Activated CD4-positive, alpha-beta T cell treated with anti-CD3 and anti-CD28 coated beads, Interleukin-2, amount 50 U/mL, for 24 hours (primary cell): ENCODE measurements around the gene ATF7IP.
"Not testable (repeated sequence)": the region's sequence is repeated elsewhere in the genome, so short reads cannot be mapped to it uniquely, and the experiment has no call there.

Source experiments
- DNase-seq, 2 donors: peaks; one replicate each; pipeline ENCODE4 v3.0.0-alpha.2; 2020; ENCODE audit warnings: low read depth in 1 of 2, low spot score in 1 of 2

The ATF7IP gene

DNA sequence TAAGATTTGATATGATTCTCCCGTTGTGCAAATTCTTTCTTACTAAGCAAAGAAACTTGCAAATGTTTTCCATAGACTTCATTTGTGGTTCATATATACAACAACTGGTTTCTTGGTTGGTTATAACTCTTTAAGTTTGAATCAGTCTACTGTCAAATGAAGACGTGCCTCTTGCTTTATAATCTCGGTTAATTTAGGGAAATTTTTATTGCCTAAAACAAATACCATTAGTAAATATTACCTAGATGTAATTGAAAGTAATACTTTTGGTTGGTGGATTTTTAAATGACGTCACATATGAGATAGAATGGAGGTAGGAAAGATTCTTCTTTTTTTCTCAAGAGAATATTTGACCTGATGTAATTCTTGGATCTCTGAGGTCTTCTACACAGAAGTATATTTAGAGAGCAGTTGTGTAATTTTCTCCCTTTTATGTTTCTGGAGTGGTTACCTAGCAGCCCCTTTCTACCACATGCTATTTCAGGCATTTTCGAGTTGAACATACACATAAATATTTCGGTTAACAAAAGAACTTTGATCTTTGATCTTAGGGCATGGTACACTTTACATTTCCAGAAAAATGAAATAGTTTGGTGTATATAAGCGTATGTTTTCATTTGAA is 1.7 kb downstream of the ATF7IP start:
- DNase-seq = no peak

DNA sequence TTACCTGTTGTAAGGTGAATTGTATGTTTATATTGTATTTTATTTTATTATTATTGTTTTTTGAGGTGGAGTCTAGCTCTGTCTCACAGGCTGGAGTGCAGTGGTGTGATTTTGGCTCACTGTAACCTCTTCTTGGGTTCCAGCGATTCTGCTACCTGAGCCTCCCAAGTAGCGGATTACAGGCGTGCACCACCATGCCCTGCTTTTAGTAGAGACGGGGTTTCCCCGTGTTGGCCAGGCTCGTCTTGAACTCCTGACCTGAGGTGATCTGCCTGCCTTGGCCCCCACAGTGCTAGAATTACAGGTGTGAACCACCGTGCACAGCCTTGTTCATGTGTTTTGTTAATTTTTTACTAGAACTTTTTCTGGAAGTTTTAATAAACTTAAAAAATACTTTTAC is 3.8 kb downstream of the ATF7IP start:
- no peak for DNase-seq

DNA sequence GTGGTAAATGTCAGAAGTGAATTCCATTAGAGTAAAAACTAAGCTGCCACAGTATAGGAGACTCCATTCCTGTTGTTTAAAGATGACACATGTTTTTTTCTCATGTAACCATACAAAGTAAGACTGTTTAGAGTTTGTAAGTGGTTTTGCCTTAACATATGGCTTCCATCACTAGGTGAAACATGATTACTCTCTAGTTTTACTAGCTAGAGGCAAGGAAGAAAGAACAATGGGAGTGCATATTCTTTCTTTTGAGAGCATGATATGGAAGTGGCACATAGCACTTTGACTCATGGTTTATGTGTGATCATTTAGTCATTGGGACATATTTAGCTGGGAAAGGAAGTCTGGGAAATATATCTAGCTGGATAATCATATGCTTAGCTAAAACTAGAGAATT is 7.7 kb downstream of the ATF7IP start:
- DNase-seq = no peak

DNA sequence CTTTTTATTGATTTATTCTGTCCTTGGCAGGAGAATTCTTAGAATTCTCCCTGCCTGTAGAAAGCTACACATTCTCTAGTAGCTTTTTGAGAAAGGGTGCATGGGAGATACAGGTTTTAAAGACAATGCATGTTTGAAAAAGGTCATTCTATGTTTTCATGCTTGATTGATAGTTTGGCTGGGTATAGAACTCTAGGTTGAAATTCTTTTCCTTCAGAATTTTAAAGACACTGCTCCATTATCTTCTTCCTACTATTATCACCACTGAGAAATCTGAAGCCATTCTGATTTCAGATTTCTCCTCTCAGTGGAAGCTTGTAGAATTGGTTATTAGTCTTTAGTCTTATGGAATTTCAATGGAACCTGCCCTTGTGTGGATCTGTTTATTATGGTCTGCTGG is 14.0 kb downstream of the ATF7IP start:
- DNase-seq = no peak

DNA sequence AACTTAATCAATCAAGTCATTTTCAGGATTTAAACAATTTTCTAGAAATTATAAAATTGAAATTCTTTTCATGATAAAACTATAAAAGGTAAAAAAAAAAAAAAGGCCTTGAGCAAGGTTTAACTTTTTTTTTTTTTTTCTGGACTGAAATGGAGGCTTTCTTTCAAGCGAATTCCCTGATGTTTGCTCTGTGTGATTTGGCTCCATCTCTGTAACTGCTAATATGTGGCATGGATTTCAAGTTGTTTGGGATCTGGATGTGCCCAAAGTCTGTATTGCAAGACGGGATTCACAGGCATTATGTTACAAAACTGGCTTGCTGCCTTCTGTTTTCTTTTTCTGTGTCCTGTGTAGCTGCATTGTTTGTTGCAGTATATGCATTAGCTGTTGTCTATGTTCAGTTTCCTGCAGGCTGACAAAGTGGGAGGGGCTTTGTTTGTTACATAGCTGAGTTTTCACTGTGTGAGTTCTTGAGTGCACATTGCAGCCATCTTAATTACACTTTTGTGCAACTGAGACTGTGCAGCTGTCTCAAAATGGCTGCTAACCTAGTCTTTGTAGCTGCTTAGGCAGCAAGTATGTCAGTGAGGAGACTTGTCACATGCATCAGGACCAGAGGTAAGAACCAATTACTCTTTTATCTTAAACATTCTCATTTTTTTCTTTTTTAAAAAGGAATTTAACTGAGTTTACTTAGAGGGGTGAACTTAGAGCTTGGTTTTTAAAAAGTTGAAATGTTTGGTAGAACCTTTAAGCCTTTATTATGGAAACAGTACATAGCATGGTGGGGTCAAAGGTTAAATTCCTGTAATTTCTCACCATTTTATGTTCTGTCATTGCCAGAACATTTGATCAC is 19.5 kb downstream of the ATF7IP start:
- peak; percentile 22 to 55 for DNase-seq

GRCh38 chr12:14387219-14387871 is 21.9 kb downstream of the ATF7IP start:
- no peak for DNase-seq

GRCh38 chr12:14390449-14390848 is 25.0 kb downstream of the ATF7IP start:
- DNase-seq = no peak

DNA sequence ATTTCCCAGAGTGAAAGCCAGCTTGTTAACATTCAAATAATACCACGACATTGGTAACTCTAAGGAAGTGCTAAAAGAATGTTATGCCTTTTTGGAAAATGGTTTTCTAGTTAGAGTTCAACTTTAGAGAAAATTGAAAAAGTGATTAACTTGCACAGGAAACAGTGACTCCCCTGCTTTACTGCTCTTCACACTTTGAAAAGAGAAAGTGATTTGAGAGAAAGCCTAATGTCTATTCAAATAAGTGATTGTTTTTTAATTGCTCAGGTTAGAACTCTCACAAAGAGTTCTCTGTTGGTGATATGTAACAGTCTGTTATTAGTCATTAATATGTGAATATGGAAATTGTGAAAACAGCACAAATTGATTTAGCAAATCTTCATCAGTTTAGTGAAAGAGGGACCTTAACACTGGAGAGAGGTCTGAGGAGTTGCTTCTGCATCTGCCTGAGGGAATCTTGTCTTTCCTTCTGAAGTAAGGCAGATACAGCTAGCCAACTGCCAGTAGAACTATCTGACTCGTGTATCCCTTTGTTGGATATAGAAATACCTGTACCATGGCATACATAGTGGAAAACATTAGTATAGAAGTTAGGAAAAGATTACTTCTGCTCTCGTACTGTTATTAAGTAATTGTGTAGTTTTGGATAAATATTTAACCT is 25.5 kb downstream of the ATF7IP start:
- DNase-seq = no peak

GRCh38 chr12:14393751-14394150 is 28.3 kb downstream of the ATF7IP start:
- no peak for DNase-seq

DNA sequence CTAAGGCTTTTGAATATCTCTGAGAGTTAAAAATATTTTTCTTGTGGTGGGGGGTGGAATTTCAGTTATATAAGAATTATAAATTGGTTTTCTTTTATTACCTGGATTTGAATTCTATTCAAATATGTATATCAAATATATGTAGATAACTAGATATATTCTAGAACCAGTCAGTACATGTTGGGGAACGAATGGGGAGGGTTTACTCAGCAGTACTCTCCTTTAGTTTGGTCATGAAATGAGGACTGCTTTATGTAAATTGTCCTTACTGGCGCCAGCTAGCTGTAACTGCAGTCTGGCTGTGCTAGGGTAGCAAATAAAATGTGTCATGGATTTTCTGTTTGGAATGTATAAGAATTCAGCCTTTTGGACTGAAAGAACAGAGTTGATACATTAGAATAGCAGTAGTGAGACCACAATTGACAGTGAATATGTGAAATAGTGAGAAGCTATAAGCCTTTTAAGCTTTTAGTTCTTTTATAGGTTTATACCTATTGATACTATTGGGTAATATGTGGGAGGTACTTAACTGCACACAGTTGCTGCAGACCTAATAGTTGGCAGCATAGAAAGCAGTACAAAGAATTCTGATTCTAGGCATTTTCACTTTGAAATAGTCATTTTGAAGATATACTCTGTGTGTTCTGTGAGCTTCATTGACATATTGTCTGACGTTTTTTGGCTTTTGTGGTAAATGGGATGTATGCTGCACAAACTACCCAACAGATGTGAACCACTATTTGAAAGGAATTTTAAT is 29.0 kb downstream of the ATF7IP start:
- no peak for DNase-seq

DNA sequence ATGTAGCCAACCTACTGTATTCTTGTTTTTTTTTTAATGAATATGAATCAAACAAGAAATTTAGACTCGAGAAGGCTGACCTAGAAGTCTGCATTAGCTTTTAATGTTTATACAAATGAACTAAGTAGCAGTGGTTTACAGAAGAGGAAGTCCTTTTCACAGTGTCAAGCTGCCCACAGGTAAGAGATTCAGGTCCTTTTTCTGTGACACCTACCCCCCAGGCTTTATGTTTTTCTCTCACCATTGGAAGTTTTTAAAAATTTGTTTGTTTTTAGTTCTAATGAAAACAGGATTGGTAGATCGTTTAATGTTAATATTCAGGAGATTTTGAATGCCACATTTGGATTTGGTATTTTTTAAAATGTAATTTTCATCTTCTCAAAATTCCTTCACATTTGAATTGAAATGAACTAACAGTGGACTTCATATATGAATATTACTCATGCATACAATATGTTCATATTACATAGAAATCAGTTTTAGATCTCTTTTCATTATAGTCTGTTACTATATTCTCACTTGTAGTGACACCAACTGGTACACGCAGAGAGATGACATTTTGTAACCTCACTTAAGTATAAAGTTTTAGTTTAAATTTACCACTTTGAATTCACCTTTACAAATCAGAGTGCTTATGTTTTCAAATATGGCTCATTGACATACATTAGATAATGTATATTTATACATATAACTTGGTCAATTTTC is 29.7 kb downstream of the ATF7IP start:
- no peak for DNase-seq

DNA sequence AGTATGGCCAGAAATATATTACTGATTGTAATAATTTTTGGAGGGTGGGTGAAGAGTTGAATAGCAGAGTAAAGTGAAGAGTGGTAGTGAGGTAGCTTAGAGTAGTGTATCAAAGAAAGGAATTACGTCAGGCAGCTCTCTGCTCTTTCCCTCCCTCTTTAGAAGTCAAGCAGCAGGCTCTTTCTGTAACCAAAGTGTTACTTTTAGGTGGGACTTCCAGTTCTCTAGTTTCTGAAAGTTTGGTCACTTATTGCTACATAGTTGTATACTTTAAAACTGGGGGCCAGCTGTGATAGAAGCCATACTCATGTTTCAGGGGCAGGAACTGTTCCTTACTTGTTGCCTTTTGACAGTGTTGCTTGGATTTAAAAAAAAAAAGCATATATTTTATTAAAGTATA is 30.6 kb downstream of the ATF7IP start:
- no peak for DNase-seq

GRCh38 chr12:14399871-14400270 is 34.4 kb downstream of the ATF7IP start:
- no peak for DNase-seq

DNA sequence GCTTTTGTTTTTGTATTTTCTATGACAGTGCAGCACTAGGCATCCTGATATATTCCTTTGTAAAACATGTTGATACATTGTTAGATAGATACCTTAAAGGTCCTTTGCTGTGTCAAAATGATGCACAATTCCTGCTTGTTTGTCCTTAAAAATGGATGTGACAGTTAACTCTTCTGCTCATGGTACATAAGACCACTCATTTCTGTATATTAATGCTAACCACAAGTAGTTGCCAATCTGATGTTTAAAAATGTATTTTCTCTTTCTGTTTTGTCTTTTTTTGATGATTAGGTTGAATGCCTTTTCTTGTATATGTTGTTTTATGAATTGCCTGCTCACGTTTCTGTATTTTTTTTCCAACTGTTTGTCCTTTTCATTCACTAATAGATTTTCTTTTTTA is 35.1 kb downstream of the ATF7IP start:
- DNase-seq = no peak

DNA sequence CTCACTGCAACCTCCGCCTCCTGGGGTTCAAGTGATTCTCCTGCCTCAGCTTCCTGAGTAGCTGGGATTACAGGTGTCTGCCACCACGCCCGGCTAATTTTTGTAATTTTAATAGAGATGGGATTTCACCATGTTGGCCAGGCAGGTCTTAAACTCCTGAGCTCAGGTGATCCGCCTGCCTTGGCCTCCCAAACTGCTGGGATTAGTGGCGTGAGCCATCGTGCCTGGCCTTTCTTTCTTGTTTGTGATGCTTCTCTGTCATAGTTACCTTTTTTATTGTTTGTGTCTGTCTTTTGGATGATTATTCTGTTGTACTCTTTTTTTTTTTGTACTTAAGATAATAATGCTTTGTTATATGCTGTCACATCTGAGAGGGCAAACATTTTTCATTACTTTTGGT is 35.8 kb downstream of the ATF7IP start:
- DNase-seq = not testable (repeated sequence)

DNA sequence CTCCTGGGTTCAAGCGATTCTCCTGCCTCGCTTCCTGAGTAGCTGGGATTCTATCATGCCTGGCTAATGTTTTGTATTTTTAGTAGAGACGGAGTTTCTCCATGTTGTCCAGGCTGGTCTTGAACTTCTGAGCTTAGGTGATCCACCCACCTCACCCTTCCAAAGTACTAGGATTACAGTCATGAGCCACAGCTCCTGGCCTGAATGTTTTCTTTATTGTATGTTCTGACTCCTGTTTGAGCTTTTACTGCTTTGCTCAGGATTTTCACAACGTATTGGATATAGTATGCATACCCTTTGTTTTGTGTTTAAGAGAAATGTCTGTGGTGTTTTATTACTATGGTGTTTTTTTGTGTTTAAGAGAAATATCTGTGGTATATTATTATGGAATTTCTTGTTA is 37.2 kb downstream of the ATF7IP start:
- DNase-seq = no peak

DNA sequence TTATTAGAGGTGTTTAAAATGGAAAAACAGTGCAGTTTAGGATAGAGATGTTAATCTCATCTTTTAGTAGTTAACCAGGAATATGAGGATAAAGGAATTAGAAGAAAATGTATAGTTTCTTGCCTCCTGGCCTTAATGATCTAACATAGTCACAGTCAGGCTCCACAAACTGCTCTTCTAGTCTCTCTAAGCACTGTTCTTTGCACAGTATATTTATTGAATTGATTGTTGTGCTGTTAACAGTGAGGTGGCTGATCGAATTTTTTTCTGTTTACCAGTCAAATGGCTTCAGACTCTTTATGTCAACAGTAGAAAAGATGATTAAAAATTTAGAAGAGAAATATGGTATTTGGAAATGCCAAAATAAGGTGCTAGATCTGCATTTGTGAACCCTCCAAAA is 37.8 kb downstream of the ATF7IP start:
- no peak for DNase-seq

DNA sequence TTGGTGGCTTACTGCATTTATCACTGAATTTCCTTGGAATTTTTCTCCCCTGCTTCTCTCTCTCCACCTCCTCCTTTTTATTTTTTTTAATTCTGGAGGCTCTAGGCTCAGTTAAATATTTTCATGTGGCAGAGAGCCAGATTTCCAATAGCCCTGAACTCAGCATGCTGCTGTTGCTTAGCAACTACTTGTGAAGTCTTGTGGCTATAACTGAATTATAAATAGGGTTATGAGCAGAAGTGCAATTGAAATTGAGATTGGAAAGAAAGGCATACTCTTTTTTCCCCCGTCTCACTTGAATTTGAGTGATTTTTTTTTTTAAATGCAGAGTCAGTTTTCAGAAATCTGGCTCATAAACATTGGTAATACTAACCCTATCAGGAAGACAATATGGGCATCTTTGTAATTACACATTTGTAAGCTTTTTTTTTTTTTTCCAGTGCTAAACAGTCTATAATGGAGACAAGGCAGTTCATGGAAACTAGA is 38.3 kb downstream of the ATF7IP start:
- no peak for DNase-seq

DNA sequence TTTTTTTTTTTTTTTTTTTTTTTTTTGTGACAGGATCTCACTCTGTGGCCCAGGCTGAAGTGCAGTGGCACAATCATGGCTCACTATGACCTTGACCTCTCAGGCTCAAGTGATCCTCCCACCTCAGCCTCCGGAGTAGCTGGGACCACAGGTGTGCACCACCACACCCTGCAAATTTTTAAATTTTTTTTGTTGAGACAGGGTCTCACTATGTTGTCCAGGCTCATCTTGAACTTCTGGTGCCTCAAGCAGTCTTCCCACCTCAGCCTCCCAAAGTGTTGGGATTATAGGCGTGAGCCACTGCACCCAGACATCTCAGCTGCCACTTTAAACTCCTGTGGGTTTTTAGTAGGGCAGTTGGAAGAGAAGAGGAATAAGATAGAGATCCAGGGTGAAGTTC is 39.9 kb downstream of the ATF7IP start:
- DNase-seq = not testable (repeated sequence)

DNA sequence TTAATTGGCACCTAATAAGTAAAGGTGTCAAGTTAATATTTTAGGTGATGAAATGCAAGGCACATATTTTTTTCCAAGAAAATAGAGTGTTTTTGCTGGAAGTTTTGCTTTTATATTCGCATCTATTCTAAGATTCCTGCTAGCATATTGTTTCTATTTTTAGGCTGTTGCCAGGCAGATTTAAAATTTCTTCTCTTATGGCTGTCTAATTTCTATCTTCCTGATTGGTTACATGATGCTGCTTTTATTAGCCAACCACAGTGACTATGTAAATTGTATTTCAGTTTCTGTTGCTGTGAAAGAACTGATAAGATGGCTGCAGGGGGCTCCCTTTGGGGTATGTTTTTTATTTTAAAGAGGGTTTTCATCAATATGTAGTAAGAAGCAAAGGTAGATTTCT is 42.7 kb downstream of the ATF7IP start:
- DNase-seq = no peak
